ENCODE measurements around the gene DYNLT2B. TPM values are rescaled to one million over a fixed set of nuclear protein-coding genes. Genes with fewer than 3 reads are reported as not detected.
A peak's percentile ranks its signal among the peaks of the same experiment; 100 is the strongest.
"Not testable (repeated sequence)": the region's sequence is repeated elsewhere in the genome, so short reads cannot be mapped to it uniquely, and the experiment has no call there.

DYNLT2B gene
- 6.9 and 7.1 TPM in 2 replicates for total RNA-seq

- TF ChIP-seq CTCF (IDR thresholded peaks at IDR 0.05; ENCODE audit: insufficient read depth, low read depth, low read length): no peak
Measured at GRCh38 chr3:196317687-196318467, at the start of gene DYNLT2B. DYNLT2B (minus strand) TSS chr3:196318240; CDS start chr3:196318152, 88 bp downstream.

GRCh38 chr3:196365736-196366135, 47.7 kb upstream of the DYNLT2B start:
- no peak overlapping the region for H3K4me3 ChIP-seq (ENCODE audit: low read depth, low read length)
- TF ChIP-seq CTCF (IDR thresholded peaks at IDR 0.05; ENCODE audit: insufficient read depth, low read depth, low read length): no peak
- no peak for DNase-seq (ENCODE audit: low read depth)

More at GRCh38 chr3:196317687-196318467, at the start of gene DYNLT2B:
- peak; percentile 91 for DNase-seq (ENCODE audit: low read depth)
- H3K4me3 ChIP-seq (ENCODE audit: low read depth, low read length): peak within 1 kb of the TSS; percentile 84

- H3K4me3 ChIP-seq (ENCODE audit: low read depth, low read length): no peak overlapping the region
- DNase-seq (ENCODE audit: low read depth): no peak
- no peak for TF ChIP-seq CTCF (IDR thresholded peaks at IDR 0.05; ENCODE audit: insufficient read depth, low read depth, low read length)
Measured at GRCh38 chr3:196360586-196360985, 42.5 kb upstream of the DYNLT2B start.

GRCh38 chr3:196358540-196358939, 40.5 kb upstream of the DYNLT2B start:
- not testable (repeated sequence) for H3K4me3 ChIP-seq (ENCODE audit: low read depth, low read length); DNase-seq (ENCODE audit: low read depth)

GRCh38 chr3:196357905-196358304, 39.9 kb upstream of the DYNLT2B start:
- H3K4me3 ChIP-seq (ENCODE audit: low read depth, low read length): no peak overlapping the region
- no peak for DNase-seq (ENCODE audit: low read depth)
- no peak for TF ChIP-seq CTCF (IDR thresholded peaks at IDR 0.05; ENCODE audit: insufficient read depth, low read depth, low read length)

- no peak for TF ChIP-seq CTCF (IDR thresholded peaks at IDR 0.05; ENCODE audit: insufficient read depth, low read depth, low read length)
- no peak overlapping the region for H3K4me3 ChIP-seq (ENCODE audit: low read depth, low read length)
- no peak for DNase-seq (ENCODE audit: low read depth)
Measured at GRCh38 chr3:196356556-196356955, 38.5 kb upstream of the DYNLT2B start.

GRCh38 chr3:196355668-196356067, 37.6 kb upstream of the DYNLT2B start:
- no peak for DNase-seq (ENCODE audit: low read depth)
- no peak for TF ChIP-seq CTCF (IDR thresholded peaks at IDR 0.05; ENCODE audit: insufficient read depth, low read depth, low read length)
- no peak overlapping the region for H3K4me3 ChIP-seq (ENCODE audit: low read depth, low read length)

All from fibroblast of villous mesenchyme (primary cell).